ENCODE measurements around the gene TRDMT1.
"Not testable (repeated sequence)": the region's sequence is repeated elsewhere in the genome, so short reads cannot be mapped to it uniquely, and the experiment has no call there.

Gene TRDMT1

DNA sequence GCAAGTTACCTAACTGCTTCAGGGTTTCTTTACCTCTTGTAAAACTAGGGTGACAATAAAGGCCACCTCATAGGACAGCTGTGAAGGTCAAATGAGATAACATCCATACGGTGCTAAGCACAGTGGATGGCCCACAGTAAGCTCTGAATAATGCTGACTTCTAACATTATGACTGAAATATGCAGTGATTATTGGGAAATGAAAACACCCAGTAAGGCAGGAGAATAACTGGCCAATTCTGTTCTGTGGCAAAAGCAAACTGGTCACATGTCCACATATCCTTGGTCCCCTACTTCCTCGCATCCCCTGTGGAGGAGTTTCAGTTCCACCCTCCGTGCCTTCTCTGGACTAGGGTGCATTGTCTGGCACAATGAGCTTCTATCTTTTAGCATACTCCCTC is 73.2 kb downstream of the TRDMT1 start:
- DNase-seq (no peak), ATAC-seq (no peak)

DNA sequence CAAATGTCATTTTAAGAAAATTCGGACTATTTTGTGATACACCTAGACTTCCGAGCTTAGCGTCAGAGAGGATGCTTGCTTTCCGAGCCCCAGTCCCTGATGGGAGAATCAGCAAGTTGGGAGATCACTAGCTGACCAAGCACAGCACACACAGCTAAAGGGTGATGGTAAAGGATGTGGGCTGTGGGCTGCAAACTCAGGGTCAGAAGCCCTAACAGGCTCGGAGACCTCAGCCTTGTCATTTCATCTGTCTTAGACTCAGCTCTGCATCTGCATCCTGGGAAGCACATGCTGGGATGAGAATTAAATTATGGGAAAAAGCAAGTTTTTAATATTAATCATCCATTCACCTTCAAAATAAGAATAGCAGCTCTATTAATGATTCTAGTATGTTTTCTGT is 75.1 kb downstream of the TRDMT1 start:
- no peak for DNase-seq
- ATAC-seq = no peak

DNA sequence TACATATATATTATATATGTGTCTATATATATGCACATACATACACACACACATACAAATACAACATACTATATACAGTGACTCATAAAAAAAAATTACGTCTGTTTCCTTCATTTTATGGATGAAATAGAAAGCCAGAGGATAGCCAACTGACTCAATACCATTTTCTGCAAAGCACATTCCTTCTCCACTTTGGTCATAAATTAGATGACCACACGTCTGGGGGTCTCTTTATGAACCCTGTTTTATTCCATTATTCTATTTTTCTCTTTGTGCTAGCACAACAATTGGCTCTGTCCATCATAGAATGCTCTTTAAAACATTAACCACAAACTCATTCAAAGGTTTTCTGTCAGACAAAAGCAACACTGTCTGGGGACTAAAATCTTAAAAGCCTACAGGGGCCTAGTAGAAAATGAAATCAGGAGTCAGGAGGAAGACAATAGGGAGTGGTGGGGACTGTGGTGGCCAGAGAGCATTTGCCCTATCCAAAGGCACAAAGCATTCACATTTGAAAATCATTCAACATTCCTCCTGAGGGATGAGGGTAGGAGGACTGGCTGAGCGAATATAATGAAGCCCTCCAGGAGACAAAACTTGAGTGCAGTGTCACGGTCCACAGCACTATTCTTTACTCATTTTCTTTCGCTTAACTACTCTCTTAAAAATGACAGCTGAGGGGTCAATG is 76.1 kb downstream of the TRDMT1 start:
- DNase-seq (no peak), ATAC-seq (no peak)

DNA sequence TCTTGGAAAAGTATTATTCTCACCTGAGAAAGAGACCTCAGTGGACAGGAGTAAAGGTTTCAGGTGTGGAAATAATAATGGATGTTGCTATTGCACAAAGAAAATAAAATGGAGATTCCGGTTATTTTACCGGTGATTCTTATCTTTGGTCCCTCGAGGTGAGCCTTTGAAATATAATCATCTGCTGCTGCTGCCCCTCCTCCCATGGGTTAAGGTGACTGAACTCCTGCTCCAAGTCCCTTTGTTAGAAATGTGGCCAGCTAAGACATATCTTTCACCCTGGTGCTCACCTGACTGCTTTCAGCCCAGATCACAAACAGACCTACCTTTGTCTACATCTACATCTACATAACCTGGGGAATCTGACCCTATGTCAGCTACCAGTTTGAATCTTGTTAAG is 77.5 kb downstream of the TRDMT1 start:
- DNase-seq (no peak), ATAC-seq (no peak)

DNA sequence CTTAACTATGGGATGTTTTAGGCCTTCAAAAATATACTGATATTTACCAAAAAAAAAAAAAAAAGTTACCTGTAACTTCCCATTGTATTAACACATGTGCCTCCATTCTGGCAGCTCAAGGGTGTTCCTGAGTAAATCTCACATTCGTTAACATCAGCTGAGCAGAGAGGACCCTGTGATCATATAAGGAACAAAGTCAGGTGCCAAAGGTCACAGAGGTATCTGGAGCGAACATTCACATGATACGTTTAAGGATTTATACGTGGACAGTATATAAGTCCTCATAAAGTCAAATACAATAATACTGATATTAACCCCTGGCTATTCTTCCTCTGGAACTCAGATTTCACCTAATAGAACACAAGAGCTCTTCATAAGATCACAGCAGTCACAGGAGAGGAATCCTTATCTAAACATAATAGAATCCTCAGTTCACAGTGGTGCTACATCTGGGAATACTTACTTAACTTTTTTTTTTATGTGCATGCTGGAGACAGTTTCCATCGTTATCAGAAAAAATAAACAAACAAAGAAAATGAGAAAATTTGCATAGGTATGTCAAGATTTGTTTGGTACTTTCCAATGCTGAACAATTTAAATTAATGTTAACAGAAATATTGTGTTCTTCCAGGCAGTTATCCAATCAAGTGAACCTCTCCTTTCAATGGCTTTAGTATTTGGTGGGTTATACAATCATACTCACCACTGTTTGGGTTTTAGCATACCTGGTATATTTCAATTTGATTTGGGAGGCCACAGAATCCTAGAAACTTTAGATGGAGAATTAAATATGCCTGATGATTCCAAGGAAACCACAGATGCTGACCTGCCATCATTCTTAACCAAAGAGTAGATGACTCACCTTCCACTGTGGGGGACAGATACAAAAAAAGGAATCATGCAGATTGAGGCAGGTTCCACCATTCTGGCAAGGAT is 78.5 kb downstream of the TRDMT1 start:
- DNase-seq (no peak), ATAC-seq (no peak)

DNA sequence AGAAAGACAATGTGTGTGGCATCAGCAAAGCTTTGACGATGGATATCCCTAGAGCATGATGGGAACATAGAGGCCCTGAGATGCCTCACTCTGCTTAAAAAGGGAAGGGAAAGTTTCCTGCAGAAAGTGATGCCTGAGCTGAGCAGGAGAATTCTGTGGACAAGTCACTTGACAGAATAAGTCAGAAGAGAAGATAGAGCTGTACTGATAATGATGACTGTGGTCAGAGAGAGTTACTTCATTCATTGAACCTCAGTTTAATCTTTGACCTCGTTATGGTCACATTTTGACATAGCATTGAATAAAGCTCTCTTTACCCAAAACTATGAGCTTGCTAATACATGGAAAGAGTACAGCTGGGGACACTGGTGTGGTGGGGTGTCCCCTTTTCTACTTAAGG is 79.4 kb downstream of the TRDMT1 start:
- DNase-seq = no peak
- ATAC-seq = no peak

DNA sequence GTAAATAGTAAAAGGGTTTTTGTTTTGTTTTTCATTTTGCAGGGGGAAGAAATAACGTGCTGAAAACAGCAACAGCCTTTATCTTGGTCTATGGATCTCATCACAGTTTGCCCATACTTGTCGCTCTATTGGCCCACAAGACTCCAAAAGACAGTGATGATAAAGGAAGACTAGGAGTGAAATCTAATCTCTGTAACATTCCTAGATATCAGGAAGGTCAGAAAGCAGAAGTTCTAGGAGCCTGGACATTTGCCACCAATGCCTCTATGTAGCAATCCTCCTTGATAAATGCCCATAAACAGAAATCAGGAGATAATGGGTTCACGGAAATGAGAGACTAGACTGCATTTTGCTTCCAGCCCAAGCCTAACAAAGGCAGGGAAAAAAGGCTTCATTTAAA is 80.8 kb downstream of the TRDMT1 start:
- no peak for DNase-seq

DNA sequence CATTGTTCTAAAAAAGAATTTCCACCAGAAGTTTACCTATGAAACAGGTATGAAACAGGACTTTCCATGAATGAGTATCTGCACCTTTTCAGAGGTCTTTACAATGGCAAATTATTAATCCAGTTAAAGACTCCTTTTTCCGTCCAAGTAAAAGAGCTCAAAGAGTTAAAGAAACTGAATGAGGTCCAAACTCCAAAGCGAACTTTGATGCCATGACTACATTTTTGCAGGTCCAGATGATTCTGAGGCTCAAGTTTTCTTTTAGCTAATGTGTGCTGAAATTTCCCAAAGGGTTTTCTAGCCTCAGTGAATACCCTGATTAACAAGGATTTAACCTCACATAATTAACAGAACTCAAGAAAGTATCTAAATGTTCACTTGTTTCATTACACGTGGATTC is 81.6 kb downstream of the TRDMT1 start:
- DNase-seq = no peak
- ATAC-seq = no peak

More for the DNA sequence above, 80.8 kb downstream of the TRDMT1 start:
- no peak for ATAC-seq

DNA sequence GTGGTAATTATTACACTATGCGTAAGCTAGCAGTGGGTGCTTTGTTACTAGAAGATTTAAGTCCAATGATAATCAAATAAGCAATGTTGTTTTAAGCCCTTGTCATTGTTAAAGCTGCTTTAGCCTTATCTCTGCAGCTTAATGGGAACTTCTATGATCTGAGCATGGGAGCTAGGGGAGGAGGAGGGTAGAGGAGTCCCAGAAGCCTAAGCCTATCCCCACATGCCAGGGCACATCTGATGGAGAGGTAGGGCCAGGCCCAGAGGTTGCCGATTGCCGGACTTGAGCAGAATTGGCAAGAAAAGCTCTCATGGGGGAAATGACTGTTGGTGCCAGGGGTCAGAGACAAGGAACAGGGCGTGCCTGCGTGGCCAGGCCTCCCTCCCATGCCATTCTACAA is 85.3 kb downstream of the TRDMT1 start:
- ATAC-seq = no peak
- no peak for DNase-seq

DNA sequence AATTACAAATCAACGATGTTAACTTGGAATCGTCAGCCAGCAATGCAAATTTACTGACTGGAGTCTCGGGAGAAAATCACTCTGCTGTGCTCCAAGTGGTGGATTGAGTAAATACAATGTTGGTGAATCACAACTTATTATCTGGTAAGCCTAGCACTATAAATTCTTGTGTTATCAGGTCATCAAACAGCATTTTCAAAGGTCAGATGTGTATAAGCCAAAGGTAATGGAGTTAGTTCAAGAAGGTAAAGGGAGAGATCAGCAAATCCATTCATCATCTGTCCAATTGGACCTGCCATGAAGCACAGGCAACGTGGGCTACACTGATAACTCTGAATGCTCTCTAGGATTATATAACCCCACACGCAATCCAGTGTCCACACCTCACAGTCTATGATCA is 85.8 kb downstream of the TRDMT1 start:
- ATAC-seq = no peak
- DNase-seq = no peak

DNA sequence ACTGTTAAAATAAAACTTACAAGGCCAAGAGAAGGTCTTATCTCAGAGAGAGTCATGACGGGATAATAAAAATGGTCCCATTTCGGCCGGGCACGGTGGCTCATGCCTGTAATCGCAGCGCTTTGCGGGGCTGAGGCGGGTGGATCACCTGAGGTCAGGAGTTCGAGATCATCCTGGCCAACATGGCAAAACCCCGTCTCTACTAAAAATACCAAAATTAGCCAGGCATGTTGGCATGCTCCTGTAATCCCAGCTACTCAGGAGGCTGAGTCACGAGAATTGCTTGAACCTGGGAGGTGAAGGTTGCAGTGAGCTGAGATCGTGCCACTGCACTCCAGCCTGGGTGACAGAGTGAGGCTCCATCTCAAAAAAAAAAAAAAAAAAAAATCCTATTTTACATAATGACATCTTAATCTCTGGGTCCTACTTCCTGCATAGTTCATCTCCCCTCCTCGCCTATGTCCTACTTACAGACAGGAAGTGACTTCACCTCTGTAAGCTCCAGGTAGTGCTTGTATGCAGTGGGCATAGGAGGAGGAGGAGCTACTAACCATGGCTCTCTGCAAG is 86.5 kb downstream of the TRDMT1 start:
- not testable (repeated sequence) for ATAC-seq, DNase-seq

DNA sequence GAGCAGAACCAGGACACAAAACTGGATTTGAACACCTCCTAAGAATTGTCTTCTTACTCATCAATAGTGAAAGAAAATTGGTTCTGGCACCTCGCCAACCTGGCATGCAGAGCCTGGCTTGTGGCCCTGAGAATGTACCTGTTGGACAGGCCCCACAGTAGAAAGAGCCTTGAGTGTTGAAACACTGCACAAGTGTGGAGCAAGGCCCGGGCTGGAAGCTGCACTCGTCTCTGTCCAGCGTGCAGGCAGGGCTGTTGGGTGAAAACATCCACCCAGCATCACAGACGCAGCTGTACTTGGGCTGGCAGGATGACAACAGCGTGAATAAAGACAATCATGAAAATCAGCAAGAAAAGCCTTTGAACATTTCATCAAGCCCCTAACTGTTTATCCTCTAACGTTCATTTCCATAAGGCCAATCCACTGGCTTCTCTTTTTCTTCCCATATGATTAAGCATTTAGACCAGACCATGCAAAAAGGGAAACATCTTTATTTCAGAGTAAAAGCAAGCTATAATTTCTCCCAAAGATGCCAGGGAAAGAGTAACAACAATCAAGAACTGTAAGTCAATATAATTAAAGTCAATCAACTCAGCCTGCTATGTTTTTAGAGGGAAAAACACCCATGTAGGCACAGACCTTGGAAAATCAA is 87.5 kb downstream of the TRDMT1 start:
- ATAC-seq = no peak
- no peak for DNase-seq

DNA sequence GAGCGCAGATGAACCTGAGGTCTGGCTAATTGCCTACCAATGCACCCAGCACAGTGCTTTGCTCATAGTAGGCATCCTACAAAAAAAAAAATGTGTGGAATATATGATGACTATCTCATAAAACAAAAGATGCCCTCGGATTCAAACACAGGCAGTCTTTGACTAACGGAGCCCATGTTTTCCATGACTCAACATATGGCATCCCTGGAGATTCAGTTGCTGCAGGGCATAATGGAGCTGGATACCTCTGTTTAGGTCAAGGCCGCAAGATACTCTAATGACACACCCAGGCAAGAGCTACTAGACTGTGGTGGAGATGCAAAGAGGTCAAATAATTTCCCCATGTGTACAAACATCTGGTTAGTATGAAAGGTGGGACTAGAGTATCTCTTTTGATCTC is 88.1 kb downstream of the TRDMT1 start:
- no peak for ATAC-seq
- no peak for DNase-seq

DNA sequence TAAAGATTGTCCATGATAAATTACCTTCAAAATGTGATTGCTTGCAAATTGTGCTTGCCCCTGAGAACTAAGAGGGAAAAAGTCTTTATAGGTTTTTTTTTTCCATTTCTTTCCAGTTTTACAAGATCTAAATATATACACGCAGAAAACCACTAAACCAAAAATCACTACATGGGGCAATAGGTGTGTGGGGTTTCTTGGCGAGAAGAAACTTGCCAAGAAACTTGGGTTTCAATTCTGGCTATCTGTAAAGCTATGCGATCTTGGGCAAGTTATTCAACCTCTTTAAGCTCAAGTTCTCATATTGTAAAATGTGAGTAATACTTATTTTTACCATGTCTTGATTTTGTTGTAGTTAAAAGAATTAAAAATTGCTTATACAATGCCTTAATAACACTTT is 88.9 kb downstream of the TRDMT1 start:
- no peak for ATAC-seq
- no peak for DNase-seq

DNA sequence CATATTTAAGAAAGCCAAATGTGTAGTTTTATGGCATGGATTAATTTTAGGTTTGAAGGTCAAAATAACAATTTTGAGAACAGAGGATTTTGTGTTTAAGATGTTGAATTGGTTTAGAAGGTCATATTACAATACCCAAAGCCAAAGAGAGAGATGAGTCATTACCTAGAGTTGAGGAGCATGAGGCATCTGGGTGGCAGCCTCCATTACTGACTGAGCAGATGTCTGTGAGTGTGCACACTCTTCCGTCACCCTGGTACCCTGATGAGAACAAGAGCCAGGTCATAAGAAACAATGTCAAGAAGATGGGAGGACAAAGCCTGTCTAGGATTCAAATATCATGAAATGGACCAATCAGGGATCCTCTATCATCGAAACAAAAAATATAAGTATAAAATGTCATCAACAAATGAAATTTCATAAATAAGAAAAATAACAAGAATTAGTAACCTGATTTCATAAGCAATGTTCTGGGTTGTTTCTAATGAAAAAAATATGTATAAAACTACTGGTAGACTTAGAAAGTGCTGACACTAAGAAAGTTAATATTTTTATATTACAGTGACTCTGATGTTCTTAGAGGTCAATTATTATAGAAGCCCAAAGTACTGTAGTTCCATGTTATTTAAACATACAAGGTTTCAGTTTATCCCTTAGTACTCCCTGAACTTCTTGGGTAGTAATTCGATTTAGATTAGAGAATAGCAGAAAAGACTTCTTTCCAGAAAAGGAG is 91.8 kb downstream of the TRDMT1 start:
- ATAC-seq (peak; percentile 96), DNase-seq (no peak)

DNA sequence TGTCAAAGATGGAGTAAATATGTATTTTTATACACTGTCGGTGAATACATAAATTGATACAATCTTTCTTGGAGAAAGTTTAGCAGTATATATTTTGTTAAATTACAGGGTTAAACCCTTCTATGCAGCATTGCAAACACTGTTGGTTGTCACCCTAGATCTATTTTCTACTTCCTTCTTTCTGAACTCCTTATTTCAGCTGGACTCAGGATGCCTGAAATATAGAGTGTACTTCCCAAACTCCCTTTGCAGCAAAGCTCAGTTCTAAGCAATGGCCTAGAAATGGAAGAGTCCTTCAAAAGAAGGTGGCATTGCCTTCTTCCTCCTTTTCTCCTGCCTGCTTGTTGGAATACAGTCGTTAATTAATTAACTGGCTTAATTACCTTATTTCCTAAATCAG is 92.4 kb downstream of the TRDMT1 start:
- ATAC-seq = no peak
- no peak for DNase-seq

DNA sequence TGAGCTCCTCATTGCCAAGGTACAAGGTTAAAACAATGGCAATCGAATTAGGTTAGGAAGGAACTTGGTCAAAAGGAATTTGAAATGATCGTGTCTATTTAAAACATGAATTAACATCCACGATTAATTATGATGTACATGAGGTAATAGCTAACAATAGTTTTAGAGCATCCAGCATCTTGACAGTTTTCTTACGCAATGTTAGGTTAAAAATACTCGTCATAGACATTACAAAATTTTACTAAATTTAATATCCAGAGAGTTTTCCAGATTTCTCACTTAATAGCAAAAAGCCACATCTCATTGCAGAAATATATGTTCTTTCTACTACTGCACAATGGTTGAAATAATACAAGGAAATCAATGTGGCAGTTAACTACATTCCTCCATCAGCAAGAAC is 94.5 kb downstream of the TRDMT1 start:
- DNase-seq (no peak), ATAC-seq (no peak)

DNA sequence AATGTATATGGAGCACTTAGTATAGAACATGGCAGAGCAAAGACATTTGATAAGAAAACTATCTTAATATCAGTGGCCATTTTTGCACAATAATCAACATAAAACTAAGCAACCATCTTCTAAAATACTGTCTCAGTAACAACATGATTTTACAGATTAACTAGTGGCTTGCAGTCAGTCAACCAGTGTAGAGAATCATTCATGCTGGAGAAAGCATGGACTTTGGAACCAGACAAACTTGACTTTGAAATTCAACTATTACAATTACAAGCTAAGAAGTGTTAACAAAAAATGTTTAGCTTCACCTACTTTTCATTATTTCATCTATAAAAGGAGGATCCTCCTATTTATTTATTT is 99.6 kb downstream of the TRDMT1 start:
- ATAC-seq = no peak

DNA sequence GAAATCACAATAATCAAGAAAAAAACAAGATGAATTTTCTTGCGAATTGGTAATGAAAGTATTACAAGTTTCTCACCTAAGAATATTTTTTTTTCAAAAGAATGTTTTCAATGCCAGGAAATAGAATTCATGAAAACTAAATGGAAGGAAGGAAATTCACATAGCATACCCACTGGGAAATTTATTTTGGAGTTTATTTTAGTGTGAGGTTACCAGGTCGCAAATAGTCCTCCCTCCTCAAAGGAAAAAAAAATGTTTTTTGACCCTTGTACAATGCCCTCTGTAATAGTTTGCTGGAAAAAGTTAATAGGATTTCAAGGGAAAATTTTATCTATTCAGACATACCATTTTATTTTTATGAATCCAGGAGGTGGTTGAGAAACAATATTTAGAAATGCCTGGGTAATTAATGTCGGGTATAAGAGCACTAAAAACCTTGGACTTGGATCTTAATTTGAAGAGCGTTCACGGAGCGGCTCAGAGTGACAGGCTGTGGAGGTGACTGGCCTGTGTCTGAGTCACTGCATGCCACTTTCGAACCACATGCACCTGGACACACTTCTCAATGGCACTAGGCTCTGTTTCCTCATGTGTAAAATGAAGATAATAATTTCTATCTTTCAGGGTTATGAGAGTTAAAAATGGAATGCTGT is 100.1 kb downstream of the TRDMT1 start:
- no peak for ATAC-seq
- DNase-seq = no peak

More for the DNA sequence above, 99.6 kb downstream of the TRDMT1 start:
- DNase-seq = no peak

DNA sequence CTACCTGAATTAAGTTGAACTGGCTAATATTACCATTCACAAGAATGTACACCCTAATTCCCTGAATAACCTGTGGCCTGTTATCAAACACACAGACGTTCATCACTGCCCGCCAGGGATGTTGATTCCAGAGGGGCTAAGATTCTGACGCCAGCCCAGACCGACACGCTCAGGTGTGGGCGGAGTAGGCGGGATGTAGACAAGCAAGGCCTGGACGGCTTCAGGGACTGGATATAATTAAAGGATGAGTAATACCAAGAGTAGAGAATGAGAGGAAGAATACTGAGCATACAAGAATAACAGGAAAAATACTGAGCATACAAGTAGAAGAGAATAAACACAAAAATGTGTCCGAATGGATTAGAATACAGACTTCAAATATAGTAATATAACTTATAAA is 100.9 kb downstream of the TRDMT1 start:
- DNase-seq = no peak
- ATAC-seq = no peak

DNA sequence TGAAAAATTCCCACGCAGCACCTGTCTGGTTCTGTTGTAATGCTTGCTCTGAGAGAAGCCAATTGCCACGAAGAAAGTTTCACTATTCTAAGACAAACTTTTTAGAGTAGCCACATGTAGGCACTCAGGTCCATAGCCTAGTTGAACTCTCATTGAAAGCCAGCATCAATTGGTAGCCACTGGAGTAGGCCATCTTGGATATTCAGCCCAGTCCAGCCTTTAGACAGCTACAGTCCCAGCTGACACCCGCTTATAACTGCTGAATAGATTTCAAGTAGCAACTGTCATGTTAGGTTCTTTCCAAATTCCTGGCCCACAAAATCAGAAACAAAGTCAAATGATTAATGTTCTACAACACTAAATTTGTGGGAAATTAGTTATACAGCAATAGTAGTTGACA is 103.5 kb downstream of the TRDMT1 start:
- DNase-seq (no peak), ATAC-seq (no peak)

Measured in stimulated activated naive CD8-positive, alpha-beta T cell treated with anti-CD3 and anti-CD28 coated beads, Interleukin-15, Interleukin-2, amounts not matched to agents 100 U/mL and 50 U/mL, for 24 hours (primary cell).